OCI-LY1 (cell line): ENCODE measurements around the gene OR1F1.

Experiments
- H2AFZ ChIP-seq: fragments of 200-600 bp; sonication (generic), shearing (Covaris generic); 2 replicates; pipeline ENCODE4 v1.6.0; 2014; ENCODE audit warnings: antibody characterized with exemption, mild to moderate bottlenecking, low read length
- H3F3A ChIP-seq: fragments of 200-600 bp; sonication (generic), shearing (Covaris generic); 2 replicates; pipeline ENCODE4 v1.6.0; 2014; ENCODE audit warnings: mild to moderate bottlenecking, antibody characterized with exemption, low read length, moderate library complexity; ENCODE audit not compliant: insufficient read depth
- H3K27ac ChIP-seq: fragments of 200-600 bp; sonication (generic); 2 replicates; pipeline ENCODE4 v1.5.1; 2014; ENCODE audit warnings: low read length, mixed run types, mild to moderate bottlenecking, low read depth; ENCODE audit not compliant: poor library complexity, severe bottlenecking
- H3K27me3 ChIP-seq: fragments of 200-600 bp; sonication (generic); 2 replicates; pipeline ENCODE4 v1.6.0; 2014; ENCODE audit warnings: antibody characterized with exemption, mild to moderate bottlenecking, low read length, moderate library complexity; ENCODE audit not compliant: insufficient read depth
- H3K36me3 ChIP-seq: fragments of 200-600 bp; sonication (generic); 2 replicates; pipeline ENCODE4 v1.6.1; 2014; ENCODE audit warnings: mild to moderate bottlenecking, antibody characterized with exemption, low read length, moderate library complexity, mixed read lengths; ENCODE audit not compliant: insufficient read depth
- H3K4me1 ChIP-seq: fragments of 200-600 bp; sonication (generic); 2 replicates; pipeline ENCODE4 v1.5.1; 2014; ENCODE audit warnings: mild to moderate bottlenecking, low read length, moderate library complexity; ENCODE audit not compliant: insufficient read depth, severe bottlenecking
- H3K4me2 ChIP-seq: fragments of 200-600 bp; sonication (generic), shearing (Covaris generic); 2 replicates; pipeline ENCODE4 v1.6.1; 2014; ENCODE audit warnings: low read length
- H3K4me3 ChIP-seq: fragments of 200-600 bp; sonication (generic); 2 replicates; pipeline ENCODE4 v1.5.1; 2014; ENCODE audit warnings: low read length, low read depth, mild to moderate bottlenecking, mixed read lengths; ENCODE audit not compliant: poor library complexity, severe bottlenecking
- H3K79me2 ChIP-seq: fragments of 200-600 bp; shearing (Covaris generic); 2 replicates; pipeline ENCODE4 v1.6.1; 2016; ENCODE audit warnings: mixed run types, low read length, mixed read lengths; ENCODE audit not compliant: insufficient read depth
- H3K9ac ChIP-seq: fragments of 200-600 bp; sonication (generic), shearing (Covaris generic); 2 replicates; pipeline ENCODE4 v1.6.1; 2014; ENCODE audit warnings: mild to moderate bottlenecking, low read length, mixed read lengths
- H3K9me2 ChIP-seq: fragments of 200-600 bp; sonication (generic), shearing (Covaris generic); 2 replicates; pipeline ENCODE4 v1.6.1; 2014; ENCODE audit warnings: low read depth, mild to moderate bottlenecking, low read length, mixed read lengths
- H3K9me3 ChIP-seq: fragments of 200-600 bp; shearing (Covaris generic); 2 replicates; pipeline ENCODE4 v1.6.1; 2014; ENCODE audit warnings: low read length, mixed read lengths
- H4K20me1 ChIP-seq: fragments of 200-600 bp; sonication (generic), shearing (Covaris generic); 2 replicates; pipeline ENCODE4 v1.6.0; 2016; ENCODE audit warnings: mild to moderate bottlenecking, low read length; ENCODE audit not compliant: insufficient read depth
- CTCF ChIP-seq: fragments of 200-600 bp; sonication (generic), shearing (Covaris generic); IDR thresholded peaks from 2 replicates; pipeline ENCODE4 v1.5.1; 2017; ENCODE audit warnings: mild to moderate bottlenecking, antibody characterized with exemption, low read length, moderate library complexity, mixed read lengths
- EZH2 ChIP-seq: fragments of 200-600 bp; sonication (generic), shearing (Covaris generic); IDR thresholded peaks from 2 replicates; pipeline ENCODE4 v1.8.0; 2017; ENCODE audit warnings: borderline replicate concordance, mixed run types, mild to moderate bottlenecking, antibody characterized with exemption, low read length, moderate library complexity, mixed read lengths

The OR1F1 gene

GRCh38 chr16:3144321-3144983 lies 43.6 kb upstream of the OR1F1 start:
- no peak overlapping the region for H3K27ac ChIP-seq
- peaks cover under 1% of the 10 kb centered on the region for H3K4me1 ChIP-seq
- no peaks in the 10 kb centered on the region for H3F3A ChIP-seq
- H4K20me1 ChIP-seq, result no peaks in the 10 kb centered on the region
- no peak overlapping the region for H3K9ac ChIP-seq
- H2AFZ ChIP-seq, result no peak overlapping the region
- peaks cover 17% of the 10 kb centered on the region for H3K36me3 ChIP-seq
- peaks cover 16% of the 10 kb centered on the region; the same call in 1 of the 2 replicates for H3K27me3 ChIP-seq
- H3K4me2 ChIP-seq, result no peak overlapping the region
- H3K79me2 ChIP-seq, result no peaks in the 10 kb centered on the region
- no peak overlapping the region for H3K4me3 ChIP-seq
- TF ChIP-seq CTCF (no peak), EZH2 (no peak)
- no peaks in the 10 kb centered on the region for H3K9me2 ChIP-seq
- H3K9me3 ChIP-seq, result no peaks in the 10 kb centered on the region

GRCh38 chr16:3145151-3145550 lies 42.9 kb upstream of the OR1F1 start:
- Histone ChIP-seq H4K20me1 (no peaks in the 10 kb centered on the region), H3K4me2 (no peak overlapping the region), H3K36me3 (peaks cover 17% of the 10 kb centered on the region), H3K9me3 (no peaks in the 10 kb centered on the region), H3K4me3 (no peak overlapping the region), H3K9me2 (no peaks in the 10 kb centered on the region), H3K79me2 (no peaks in the 10 kb centered on the region), H3K9ac (no peak overlapping the region), H3K27me3 (peaks cover 16% of the 10 kb centered on the region; the same call in 1 of the 2 replicates), H3K27ac (no peak overlapping the region), H2AFZ (no peak overlapping the region), H3F3A (no peaks in the 10 kb centered on the region), H3K4me1 (peaks cover 8% of the 10 kb centered on the region)
- TF ChIP-seq CTCF, result no peak
- TF ChIP-seq EZH2, result no peak

GRCh38 chr16:3145660-3146059 lies 42.3 kb upstream of the OR1F1 start:
- H3K79me2 ChIP-seq, result no peaks in the 10 kb centered on the region
- no peak overlapping the region for H2AFZ ChIP-seq
- H3K4me1 ChIP-seq, result peaks cover 9% of the 10 kb centered on the region
- H3K9me3 ChIP-seq, result no peaks in the 10 kb centered on the region
- no peaks in the 10 kb centered on the region for H3K9me2 ChIP-seq
- peaks cover 17% of the 10 kb centered on the region for H3K36me3 ChIP-seq
- peaks cover 16% of the 10 kb centered on the region; the same call in 1 of the 2 replicates for H3K27me3 ChIP-seq
- H3F3A ChIP-seq, result no peaks in the 10 kb centered on the region
- H3K4me2 ChIP-seq, result no peak overlapping the region
- no peak overlapping the region for H3K9ac ChIP-seq
- no peak overlapping the region for H3K4me3 ChIP-seq
- H4K20me1 ChIP-seq, result no peaks in the 10 kb centered on the region
- TF ChIP-seq EZH2, result no peak
- TF ChIP-seq CTCF, result no peak
- no peak overlapping the region for H3K27ac ChIP-seq
